NB4 (cell line): ENCODE data around the gene CHSY1.

Source experiments
- DNase-seq: peaks from one replicate; pipeline ENCODE4 v3.0.0; 2010; ENCODE audit warnings: low read depth
- H3K4me3 ChIP-seq: one replicate; pipeline ENCODE4 v1.5.1; 2011; ENCODE audit warnings: mild to moderate bottlenecking, low read depth, low read length, moderate library complexity
- MAX ChIP-seq: IDR thresholded peaks from 2 replicates; pipeline ENCODE4 v1.6.1; 2011; ENCODE audit warnings: low read depth, low read length
- MYC ChIP-seq: IDR thresholded peaks from 2 replicates; pipeline ENCODE4 v1.6.1; 2011; ENCODE audit warnings: low read depth, low read length
- POLR2A ChIP-seq: IDR thresholded peaks from 2 replicates; pipeline ENCODE4 v1.6.1; 2011; ENCODE audit warnings: mild to moderate bottlenecking; ENCODE audit not compliant: insufficient read length; ENCODE audit errors: extremely low read depth
- TF ChIP-seq, protein P1 (sequence below): IDR thresholded peaks from one replicate; pipeline ENCODE4 v1.5.1; 2012; ENCODE audit warnings: low read depth, low read length

Gene CHSY1

GRCh38 chr15:101272584-101272983 lies 20.7 kb upstream of the CHSY1 start:
- no peak for DNase-seq
- H3K4me3 ChIP-seq: no peak overlapping the region
- TF ChIP-seq POLR2A: no peak

- TF ChIP-seq MAX (peak; percentile 94), MYC (peak; percentile 87), POLR2A (no peak)
- TF ChIP-seq, protein P1, sequence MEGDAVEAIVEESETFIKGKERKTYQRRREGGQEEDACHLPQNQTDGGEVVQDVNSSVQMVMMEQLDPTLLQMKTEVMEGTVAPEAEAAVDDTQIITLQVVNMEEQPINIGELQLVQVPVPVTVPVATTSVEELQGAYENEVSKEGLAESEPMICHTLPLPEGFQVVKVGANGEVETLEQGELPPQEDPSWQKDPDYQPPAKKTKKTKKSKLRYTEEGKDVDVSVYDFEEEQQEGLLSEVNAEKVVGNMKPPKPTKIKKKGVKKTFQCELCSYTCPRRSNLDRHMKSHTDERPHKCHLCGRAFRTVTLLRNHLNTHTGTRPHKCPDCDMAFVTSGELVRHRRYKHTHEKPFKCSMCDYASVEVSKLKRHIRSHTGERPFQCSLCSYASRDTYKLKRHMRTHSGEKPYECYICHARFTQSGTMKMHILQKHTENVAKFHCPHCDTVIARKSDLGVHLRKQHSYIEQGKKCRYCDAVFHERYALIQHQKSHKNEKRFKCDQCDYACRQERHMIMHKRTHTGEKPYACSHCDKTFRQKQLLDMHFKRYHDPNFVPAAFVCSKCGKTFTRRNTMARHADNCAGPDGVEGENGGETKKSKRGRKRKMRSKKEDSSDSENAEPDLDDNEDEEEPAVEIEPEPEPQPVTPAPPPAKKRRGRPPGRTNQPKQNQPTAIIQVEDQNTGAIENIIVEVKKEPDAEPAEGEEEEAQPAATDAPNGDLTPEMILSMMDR: peak; percentile 69
- no peak overlapping the region for H3K4me3 ChIP-seq
- peak; percentile 48 for DNase-seq
Measured at GRCh38 chr15:101269479-101270223, 17.8 kb upstream of the CHSY1 start.

- peak; percentile 29 for DNase-seq
- H3K4me3 ChIP-seq: no peak overlapping the region
- TF ChIP-seq MAX (no peak), POLR2A (no peak), MYC (no peak)
- TF ChIP-seq, protein P1: no peak
Measured at GRCh38 chr15:101267320-101268104, 15.7 kb upstream of the CHSY1 start.

- no peak for DNase-seq
- no peak overlapping the region for H3K4me3 ChIP-seq
- TF ChIP-seq, protein P1: no peak
- TF ChIP-seq MAX (no peak), POLR2A (no peak), MYC (no peak)
Measured at GRCh38 chr15:101266787-101267186, 14.9 kb upstream of the CHSY1 start.

DNA sequence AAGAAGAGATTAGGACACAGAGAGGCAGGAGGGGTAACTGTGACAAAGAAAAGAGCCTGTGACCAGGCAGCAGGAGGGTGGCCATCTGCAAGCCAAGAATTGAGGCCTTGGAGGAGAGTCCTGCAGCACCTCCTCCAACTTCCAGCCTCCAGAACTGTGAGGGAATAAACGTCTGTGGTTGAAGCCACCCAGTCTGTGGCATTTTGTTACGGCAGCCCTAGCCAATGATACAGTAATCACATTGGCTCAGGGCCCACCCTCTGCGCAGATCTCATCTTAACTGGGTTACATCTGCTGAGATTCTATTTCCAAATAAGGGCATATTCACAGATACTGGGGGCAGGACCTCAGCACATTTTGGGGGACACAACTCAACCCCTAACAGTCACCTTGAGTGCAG lies 14.2 kb upstream of the CHSY1 start:
- DNase-seq: no peak
- H3K4me3 ChIP-seq: no peak overlapping the region
- TF ChIP-seq MAX (no peak), POLR2A (no peak), MYC (no peak)
- TF ChIP-seq, protein P1: no peak

- H3K4me3 ChIP-seq: no peak overlapping the region
- DNase-seq: no peak
- TF ChIP-seq MYC (no peak), MAX (0 out of 2 replicates have a peak, but pooled peaks have one; percentile 8), POLR2A (no peak)
- TF ChIP-seq, protein P1: no peak
Measured at GRCh38 chr15:101264911-101265641, 13.2 kb upstream of the CHSY1 start.
